Activated naive CD8-positive, alpha-beta T cell treated with anti-CD3 and anti-CD28 coated beads, Interleukin-2, amount 50 U/mL, for 16 hours (primary cell): ENCODE data around the gene LGALS7B.
"Not testable (repeated sequence)": the region's sequence is repeated elsewhere in the genome, so short reads cannot be mapped to it uniquely, and the experiment has no call there.

Experiments used
- DNase-seq: peaks from one replicate; pipeline ENCODE4 v3.0.0-alpha.2; 2020; ENCODE audit warnings: low read depth, low spot score

Gene LGALS7B

DNA sequence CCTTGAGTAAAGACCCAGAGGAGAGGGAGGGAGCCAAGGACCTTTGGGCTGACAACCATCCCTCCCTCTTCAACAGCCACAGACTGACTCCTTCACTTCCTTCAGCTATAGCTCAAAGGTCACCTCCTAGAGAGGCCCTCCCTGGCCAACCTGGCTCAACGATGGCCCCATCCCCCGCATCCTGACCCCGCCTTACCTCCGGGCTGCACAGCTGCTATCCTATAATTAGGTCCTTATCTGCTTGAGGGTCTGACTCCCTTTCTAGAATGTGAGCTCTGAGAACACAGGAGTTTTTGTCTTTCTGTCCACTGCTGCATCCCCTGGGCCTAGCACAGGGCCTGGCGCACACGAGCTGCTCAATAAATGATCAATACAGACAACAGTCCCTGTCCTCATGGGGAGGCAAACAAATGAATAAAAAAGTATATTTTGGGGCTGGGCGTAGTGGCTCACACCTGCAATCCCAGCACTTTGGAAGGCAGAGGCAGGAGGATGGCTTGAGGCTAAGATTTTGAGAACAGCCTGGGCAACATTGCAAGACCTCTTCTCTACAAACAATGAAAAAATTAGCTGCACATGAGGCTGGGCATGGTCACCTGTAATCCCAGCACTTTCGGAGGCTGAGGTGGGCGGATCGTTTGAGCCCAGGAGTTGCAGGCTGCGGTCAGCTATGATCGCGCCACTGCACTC is 30.4 kb downstream of the LGALS7B start:
- no peak for DNase-seq

DNA sequence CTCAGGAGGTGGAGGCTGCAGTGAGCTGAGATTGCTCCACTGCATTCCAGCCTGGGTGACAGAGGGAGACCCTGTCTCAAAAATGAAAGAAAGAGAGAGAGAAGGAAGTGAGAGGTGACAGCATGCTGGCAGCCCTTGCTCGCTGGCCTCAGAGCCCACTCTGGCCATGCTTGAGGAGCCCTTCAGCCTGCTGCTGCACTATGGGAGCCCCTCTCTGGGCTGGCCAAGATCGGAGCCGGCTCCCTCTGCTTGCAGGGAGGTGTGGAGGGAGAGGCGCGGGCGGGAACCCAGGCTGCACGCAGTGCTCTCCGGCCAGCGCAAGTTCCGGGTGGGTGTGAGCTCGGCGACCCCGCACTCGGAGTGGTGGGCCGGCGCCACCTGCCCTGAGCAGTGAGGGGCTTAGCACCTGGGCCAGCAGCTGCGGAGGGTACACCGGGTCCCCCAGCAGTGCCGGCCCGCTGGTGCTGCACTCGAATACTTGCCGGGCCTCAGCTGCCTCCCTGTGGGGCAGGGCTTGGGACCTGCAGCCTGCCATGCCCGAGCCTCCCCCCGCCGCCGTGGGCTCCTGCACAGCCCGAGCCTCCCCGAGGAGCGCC is 32.3 kb downstream of the LGALS7B start:
- DNase-seq: not testable (repeated sequence)

DNA sequence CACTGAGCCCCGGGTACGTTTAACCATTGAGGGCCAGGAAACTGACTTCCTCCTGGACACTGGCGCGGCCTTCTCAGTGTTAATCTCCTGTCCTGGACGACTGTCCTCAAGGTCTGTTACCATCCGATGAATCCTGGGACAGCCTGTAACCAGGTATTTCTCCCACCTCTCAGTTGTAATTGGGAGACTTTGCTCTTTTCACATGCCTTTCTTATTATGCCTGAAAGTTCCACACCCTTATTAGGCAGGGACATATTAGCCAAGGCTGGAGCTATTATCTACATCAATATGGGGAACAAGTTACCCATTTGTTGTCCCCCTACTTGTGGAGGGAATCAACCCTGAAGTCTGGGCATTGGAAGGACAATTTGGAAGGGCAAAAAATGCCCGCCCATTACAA is 36.9 kb downstream of the LGALS7B start:
- not testable (repeated sequence) for DNase-seq

DNA sequence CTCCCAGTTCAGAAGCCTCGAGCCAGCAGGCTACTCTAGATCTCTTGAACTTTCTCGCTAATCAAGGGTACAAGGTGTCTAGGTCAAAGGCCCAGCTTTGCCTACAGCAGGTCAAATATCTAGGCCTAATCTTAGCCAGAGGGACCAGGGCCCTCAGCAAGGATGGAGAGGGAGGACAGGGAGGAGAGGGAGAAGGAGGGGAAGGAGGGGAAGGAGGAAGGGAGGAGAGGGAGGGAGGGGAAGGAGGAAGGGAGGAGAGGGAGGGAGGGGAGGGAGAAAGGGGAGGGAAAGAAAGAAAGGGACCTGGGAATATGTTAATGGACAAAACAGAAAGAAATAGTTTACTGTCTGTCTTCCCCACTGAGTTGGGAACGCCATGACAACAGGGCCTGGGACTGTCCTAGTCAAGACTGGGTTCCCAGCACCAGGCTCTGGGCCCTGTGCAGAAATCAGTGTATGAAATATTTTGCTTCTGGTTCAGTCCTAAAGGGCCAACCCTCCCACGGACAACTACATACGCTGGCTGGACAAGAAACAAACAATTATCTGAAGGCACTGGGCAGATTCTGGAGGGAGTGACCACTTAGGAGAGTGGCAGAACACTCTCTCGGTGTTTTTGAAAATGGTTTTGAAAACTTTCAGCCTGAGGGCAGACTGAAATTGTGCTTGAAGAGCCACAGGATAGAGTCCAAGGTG is 38.0 kb downstream of the LGALS7B start:
- DNase-seq: no peak

DNA sequence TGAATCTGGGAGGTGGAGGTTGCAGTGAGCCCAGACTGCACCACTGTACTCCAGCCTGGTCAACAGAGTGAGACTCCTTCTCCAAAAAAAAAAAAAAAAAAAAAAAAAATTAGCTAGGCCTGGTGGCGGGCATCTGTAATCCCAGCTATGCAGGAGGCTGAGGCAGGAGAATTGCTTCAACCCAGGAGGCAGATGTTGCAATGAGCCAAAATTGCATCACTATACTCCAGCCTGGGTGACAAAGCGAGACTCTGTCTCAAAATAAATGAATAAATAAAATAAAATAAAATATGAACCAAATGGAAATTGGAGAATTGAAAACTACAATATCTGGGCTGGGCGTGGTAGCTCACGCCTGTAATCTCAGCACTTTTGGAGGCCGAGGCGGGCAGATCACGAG is 40.2 kb downstream of the LGALS7B start:
- not testable (repeated sequence) for DNase-seq

DNA sequence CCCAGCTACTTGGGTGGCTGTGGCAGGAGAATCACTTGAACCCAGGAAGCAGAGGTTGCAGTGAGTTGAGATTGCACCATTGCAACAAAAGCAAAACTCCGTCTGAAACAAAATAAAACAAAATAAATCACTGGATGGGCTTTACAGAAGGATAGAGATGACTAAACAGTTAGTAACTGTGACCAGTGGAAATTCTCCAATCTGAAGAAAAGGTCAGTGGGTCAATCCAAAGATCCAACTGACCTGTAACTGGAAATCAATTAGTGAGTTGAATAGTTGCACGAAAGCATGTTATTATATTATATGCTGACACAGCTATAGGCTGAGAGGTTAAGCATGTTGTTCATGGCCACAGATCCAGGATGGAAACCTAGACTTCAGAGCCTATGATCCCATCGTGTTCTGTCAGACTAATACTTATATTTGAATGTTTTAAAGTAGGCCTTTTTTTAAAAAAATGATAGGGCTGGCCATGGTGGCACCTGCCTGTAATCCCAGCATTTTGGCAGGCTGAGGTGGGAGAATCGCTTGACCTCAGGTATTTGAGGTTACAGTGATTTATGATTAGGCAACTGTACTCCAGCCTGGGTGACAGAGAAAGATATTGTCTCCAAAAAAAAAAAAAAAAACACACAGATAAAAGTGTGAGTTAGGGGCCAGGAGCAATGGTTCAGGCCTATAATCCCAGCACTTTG is 41.2 kb downstream of the LGALS7B start:
- no peak for DNase-seq

DNA sequence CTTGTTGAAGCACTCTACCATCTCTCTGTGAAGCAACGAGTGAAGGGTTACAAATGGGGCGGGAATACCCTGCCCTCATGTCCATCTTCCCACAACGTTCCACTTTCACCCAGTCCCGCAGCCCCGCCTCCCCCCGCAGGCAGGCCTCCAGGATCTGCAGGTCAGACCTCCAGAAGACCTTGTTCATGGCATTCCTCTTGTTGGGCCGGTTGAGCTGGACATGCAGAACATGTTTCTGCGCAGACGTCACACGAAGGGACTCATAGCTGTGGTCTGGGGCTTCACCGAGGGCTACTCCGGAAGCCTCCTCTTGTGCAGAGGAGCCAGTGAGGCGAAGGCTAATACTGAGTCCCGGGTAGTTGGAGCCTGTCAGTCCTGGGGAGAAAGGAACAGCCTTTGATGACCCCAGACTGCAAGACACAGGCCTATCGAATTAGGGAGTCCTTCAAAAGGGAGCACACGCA is 42.2 kb downstream of the LGALS7B start:
- DNase-seq: no peak

DNA sequence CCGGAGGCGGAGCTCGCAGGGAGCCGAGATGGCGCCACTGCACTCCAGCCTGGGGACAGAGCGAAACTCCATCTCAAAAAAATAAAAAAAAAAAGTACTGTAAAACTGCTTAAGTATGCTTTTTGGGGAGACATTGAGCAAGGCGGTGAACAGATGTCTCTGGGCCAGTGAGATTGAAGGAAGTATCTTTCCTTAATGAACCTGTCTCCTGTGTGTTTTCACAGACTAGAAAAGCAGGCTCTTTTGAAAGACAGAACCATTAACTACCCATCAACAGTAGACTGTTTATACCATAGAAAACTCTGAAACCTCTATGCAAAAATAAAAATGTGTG is 44.1 kb downstream of the LGALS7B start:
- DNase-seq: no peak

DNA sequence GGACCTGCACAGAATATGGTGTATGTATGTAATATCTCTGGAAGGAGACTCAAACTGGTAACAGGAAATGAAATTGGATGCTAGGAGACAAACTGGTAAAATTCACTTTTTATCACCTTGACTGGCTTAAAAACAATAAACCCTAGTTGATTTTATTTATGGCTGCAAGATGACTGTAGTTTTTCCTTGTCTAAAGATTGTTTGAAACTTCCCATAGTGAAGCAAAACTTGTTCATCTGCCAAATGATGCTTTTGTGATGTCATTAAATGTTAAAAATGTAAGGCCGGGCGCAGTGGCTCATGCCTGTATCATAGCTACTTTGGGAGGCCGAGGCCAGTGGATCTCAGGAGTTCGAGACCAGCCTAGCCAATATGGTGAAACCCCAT is 45.1 kb downstream of the LGALS7B start:
- DNase-seq: no peak

DNA sequence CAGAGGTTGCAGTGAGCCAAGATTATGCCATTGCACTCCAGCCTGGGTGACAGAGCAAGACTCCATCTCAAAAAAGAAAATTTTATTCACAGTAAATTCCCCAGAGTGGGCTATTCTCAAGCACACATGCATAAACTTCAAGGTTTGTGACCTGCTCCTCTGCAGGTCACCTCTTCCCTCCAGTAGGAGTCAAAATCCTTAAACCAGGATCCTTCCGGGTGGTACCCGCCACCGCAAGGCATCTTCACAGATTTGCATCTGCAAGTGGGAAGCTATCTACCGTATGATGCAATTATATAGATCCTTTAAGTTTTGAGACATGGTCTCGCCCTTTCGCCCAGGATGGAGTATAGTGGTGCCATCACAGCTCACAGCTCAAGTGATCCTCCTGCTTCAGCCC is 45.6 kb downstream of the LGALS7B start:
- no peak for DNase-seq

DNA sequence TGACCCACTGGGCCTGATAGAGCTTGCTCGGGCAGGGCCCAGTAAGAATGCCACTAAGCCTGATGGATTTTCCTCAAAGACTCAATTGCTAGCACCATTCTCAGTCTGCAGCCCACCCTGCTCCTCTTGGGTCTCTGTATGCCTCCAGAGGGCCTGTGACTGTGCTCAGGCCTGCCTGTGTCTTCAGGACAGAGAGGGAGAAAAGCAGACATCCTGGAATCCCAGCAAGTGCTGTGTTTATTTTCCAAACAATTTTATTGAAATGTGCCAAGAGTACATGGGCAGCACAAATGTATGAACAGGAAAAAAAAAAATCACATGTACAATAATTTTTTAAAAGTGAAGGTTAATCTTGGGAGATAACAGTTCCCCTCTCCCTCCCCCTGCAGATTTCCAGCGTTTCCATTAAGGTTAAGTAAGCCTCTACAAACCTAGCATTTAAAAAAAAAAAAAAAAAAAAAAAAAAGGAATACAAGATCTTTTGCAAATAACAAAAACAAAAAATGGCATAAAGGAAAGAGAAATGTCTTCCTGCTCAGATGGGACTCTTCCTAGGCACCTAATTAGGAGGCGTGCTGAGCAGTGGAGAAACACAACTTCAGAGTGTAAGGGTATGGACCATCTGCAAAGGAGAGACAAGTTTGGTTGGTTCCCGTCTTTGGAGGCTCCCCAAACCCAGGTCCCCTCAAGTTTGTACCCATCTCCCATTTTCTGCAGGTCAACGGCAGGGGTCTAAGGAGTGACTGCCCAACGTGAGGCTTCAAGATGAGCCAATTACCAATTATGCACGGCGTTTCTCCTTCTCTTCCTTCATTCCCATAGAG is 47.4 kb downstream of the LGALS7B start:
- DNase-seq: no peak

DNA sequence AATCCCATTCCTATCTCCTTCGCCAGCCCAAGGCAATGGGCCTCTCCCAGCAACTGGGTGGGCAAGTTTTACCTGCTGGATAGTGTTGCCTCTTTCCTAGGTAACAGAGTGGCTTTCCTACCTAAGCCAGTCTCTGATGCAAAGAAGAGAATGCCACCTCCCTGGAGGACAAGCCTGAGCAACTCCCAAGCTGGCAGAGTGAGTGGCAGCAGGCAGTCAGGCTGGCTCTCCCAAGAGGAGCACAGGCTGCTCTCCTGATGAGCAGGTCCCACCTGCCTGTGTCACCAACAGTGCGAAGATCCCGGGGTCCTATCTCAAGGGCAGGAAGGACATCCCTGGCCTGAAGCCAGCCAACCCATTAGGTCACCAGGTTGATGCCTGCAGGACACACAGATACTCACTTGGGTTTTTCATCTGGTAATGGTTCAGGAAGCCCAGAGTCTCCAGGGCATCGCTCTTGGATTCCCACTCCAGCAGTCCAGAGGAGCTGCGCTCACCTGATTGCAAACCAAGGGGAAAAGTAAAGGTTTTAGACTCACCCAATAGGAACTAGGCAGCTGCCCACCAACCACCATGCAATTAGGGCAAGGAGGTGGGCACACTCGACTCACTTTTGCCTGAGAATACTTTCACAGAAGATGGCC is 48.1 kb downstream of the LGALS7B start:
- no peak for DNase-seq

DNA sequence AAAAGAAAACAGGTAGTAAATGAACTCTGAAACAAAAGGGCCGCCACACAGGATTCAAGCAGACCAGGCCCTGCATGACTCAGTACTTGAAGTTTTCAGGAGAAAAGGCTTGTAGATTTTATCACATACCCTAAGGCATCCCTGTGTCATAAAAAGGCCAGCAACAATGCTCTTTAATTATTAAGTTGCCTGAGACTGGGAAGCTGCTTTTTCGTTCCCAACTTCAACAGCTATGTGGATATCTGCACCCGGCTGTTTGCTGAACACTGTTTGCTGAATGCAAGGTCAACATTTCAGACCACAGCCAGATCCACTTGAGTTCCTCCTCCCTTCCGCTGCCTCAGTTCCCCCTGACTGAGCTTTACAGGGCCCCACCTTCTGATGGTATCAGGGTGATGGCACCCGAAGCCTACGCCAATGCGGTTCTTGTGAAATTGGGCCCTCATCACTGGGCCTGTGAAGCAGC is 48.7 kb downstream of the LGALS7B start:
- no peak for DNase-seq

DNA sequence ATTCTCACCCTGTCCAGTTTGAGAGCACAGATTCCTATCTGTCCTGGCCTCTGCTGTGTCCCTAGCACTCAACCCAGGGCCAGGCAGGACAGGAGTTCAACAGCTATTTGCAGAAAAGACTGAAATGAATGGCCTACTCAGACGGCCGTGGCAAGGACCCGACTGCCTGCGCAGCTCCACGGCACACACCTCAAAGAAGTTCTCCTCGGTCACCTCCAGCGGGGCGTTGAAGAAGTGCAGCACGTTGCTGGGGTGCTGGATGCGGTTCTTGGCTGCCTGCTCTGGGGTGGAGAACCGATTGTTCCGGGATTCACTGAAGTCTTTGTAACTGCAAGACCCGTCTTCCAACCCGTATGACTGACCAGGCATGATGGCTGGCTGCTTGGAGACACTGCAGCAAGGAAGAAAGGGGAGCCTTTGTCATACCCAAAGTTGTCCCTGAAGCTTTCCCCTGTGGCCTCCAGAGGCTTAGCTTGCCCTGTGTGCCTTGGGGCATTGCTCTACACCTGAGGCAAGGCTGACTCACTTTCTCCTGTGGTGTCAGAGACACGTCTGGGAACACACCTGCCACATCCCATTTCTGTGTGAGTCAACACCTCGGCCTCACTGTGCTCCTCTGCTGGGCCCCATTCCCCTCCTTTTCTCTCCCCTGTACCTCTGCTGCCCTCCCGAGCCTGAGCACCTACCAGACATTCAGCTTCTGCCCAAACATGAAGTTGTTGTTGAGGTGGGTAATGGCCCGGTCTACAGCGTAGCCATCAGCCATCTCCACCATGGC is 49.4 kb downstream of the LGALS7B start:
- peak; percentile 39 for DNase-seq

DNA sequence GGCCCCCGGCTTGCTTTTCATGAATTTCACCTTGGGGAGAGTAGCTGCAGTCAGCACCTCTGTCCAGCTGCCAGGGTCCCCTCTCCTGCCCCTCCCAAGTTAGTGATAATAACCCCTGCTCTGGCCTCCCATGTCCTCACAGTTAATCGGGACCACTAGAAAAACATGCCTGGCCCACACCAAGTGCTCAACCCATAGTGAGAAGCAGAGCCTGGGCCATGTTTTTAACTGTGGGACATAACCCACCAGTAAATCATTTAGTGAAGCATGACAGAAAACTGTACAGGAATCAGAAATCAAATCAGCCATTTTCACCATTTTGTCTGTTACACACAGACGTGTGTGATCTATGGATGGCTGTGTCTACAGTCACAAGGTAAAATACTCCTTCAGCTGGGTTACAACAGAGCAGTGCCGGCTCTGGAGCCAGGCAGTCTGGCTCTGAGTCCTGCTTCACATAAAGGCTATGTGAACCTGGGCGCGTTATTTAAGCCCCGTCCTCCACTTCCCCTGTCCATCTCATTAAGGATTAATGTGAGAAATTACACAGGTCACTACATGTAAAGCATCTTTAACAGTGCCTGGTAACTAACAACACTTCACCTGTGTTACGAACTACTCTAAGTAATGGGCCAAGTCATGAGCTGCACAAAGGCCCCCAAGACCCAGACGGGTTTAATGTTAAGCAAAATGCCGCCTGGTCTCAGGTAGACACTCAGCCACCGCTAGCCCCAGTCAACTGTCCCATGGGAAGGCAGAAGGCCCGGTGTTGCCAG is 50.2 kb downstream of the LGALS7B start:
- DNase-seq: no peak

DNA sequence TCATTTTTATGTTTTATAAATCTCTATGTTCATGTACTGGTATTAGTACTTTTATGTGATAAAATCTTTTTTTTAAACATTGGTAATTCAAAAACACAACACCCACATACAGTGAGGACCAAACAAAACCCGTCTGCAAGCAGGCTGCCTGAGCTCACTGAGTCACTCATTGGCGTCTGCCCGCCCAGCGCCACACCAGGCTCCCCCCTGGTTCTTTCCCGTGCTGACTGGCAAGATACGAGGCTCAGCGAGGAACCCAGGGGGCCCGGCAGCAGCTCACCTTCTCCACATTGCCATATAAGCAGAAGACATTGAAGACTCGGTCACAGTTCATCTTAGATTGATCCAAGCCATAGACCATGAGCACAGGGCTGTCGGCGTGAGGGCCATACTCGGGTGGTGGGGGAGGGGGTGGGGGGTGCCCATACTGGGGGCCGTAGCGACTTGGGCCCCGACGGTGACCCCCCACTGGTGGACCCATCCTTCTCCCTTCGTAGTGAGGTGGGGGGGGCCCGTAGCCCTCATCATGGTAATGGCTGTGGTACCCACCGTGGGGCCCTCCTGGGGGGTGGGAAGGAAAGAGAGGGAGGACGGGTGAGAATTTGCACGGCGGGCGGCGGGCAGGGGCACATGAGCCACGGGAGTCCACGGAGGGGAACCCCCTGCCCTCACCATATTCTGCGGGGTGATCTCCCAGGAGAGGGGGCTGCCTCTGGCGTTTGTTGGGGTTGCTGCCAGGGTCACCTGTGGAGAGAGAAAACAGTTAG is 51.0 kb downstream of the LGALS7B start:
- no peak for DNase-seq

DNA sequence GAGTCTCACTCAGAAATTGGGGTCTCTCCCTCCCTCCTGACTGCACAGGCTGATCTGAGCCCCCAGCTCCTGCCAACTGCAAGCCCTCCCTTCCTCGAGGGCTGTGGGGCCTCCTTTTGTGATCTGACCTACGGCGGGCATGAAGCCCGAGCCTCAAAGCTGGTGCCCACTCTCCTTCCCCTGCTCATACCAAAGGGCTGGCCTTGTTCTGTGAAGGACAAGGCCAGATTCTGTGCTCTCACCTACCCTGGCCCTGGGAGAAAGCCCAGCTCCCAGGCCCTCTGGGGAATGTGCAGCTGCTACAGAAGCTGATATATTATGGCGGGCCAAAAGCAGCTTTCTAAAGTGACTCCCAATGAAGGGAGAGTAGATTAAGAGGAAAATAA is 51.6 kb downstream of the LGALS7B start:
- no peak for DNase-seq
